ENCODE data around the gene CDK18.

The CDK18 gene

GRCh38 chr1:205513774-205514173, 9.3 kb downstream of the CDK18 start:
- Histone ChIP-seq H3K9me3 (ENCODE audit: control insufficient read depth in 1 of 2, low read length in 2 of 2) (no peaks in the 10 kb centered on the region), H3K36me3 (ENCODE audit: control insufficient read depth in 1 of 2, insufficient read depth in 2 of 2, low read length in 2 of 2) (no peaks in the 10 kb centered on the region), H3K4me3 (ENCODE audit: low read depth in 1 of 2, low read length in 2 of 2) (no peak overlapping the region), H3K27ac (ENCODE audit: low read depth, low read length) (no peak overlapping the region), H3K9ac (ENCODE audit: low read depth in 1 of 2, low read length in 2 of 2) (no peak overlapping the region), H3K4me1 (ENCODE audit: control insufficient read depth in 1 of 2, insufficient read depth in 2 of 2, low read length in 2 of 2) (peaks cover 36 to 49% of the 10 kb centered on the region in 2 donors), H3K27me3 (ENCODE audit: control insufficient read depth in 1 of 2, insufficient read depth in 2 of 2, low read length in 2 of 2) (no peaks in the 10 kb centered on the region)

DNA sequence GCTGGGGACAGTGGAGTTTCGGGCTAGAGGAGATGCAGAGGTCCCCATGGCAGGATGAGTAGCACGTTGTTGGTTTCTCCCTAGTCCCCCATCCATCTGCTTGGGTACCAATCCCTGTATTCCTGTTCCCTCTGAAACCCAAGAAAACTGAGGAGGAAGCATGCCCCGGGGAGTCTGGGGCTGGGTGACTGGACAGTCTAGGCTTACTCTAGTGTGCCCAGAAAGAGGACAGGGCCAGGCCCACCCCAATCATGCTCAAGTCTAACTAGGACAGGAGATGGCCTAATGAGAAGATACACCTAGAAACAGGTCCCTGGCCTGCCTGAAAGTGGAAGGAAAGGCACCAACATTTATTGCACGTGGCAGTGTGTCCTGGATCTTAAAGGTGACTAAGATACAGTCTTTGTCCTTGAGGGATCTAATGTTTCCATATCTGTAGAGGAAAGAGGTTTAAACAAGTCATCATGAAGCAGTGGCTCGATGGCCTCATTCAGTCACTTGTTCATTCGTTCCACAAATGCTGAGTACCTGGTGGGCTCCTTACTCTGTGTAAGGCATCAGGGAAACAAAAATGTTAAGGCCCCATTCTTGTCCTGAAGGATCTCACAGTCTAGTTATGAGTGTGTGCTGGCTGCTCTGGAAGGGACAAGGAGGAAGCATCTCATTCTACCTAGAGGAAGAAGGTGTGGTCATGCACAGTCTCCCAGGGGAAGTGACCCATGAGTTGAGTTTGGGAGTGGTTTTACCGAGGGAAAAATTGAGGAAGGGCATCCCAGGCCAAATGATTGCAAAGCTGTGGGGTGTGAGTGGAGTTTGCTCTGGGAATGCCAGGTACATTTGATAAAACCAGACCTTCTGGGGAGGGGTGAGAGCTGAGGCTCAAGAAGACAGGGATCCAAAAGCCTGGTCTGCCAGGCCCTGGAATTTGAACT, 10.0 kb downstream of the CDK18 start:
- no peaks in the 10 kb centered on the region for H3K27me3 ChIP-seq (ENCODE audit: control insufficient read depth in 1 of 2, insufficient read depth in 2 of 2, low read length in 2 of 2)
- no peaks in the 10 kb centered on the region for H3K9me3 ChIP-seq (ENCODE audit: control insufficient read depth in 1 of 2, low read length in 2 of 2)
- no peaks in the 10 kb centered on the region for H3K36me3 ChIP-seq (ENCODE audit: control insufficient read depth in 1 of 2, insufficient read depth in 2 of 2, low read length in 2 of 2)
- H3K9ac ChIP-seq (ENCODE audit: low read depth in 1 of 2, low read length in 2 of 2), result no peak overlapping the region
- H3K4me3 ChIP-seq (ENCODE audit: low read depth in 1 of 2, low read length in 2 of 2), result no peak overlapping the region
- peaks cover 38 to 56% of the 10 kb centered on the region in 2 donors for H3K4me1 ChIP-seq (ENCODE audit: control insufficient read depth in 1 of 2, insufficient read depth in 2 of 2, low read length in 2 of 2)
- no peak overlapping the region for H3K27ac ChIP-seq (ENCODE audit: low read depth, low read length)

- Histone ChIP-seq H3K9ac (ENCODE audit: low read depth in 1 of 2, low read length in 2 of 2) (no peak overlapping the region), H3K4me3 (ENCODE audit: low read depth in 1 of 2, low read length in 2 of 2) (no peak overlapping the region), H3K27ac (ENCODE audit: low read depth, low read length) (no peak overlapping the region), H3K9me3 (ENCODE audit: control insufficient read depth in 1 of 2, low read length in 2 of 2) (no peaks in the 10 kb centered on the region), H3K27me3 (ENCODE audit: control insufficient read depth in 1 of 2, insufficient read depth in 2 of 2, low read length in 2 of 2) (no peaks in the 10 kb centered on the region), H3K4me1 (ENCODE audit: control insufficient read depth in 1 of 2, insufficient read depth in 2 of 2, low read length in 2 of 2) (peaks cover 38 to 62% of the 10 kb centered on the region in 2 donors), H3K36me3 (ENCODE audit: control insufficient read depth in 1 of 2, insufficient read depth in 2 of 2, low read length in 2 of 2) (no peaks in the 10 kb centered on the region)
Measured at GRCh38 chr1:205515781-205516253, 11.3 kb downstream of the CDK18 start.

DNA sequence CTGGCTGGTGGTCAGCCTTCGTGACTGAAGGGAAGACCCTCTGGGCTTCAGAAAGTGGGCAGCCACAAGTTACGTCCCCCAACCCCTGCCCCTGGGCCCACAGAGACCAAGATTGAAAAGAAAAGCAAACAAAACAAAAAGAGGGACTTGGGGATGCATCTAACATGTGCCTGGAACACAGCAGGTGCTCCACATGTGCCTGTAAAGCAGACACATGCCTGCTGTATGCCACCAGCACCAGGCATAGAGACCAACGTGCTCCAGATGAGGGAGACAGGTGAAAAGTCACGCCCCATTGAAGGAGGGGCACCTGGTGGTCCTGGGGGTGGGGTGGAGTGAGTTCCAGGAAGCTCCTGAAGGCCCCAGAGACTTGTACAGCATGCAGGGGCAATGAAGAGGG, 11.9 kb downstream of the CDK18 start:
- Histone ChIP-seq H3K36me3 (ENCODE audit: control insufficient read depth in 1 of 2, insufficient read depth in 2 of 2, low read length in 2 of 2) (no peaks in the 10 kb centered on the region), H3K4me1 (ENCODE audit: control insufficient read depth in 1 of 2, insufficient read depth in 2 of 2, low read length in 2 of 2) (peaks cover 38 to 62% of the 10 kb centered on the region in 2 donors), H3K27ac (ENCODE audit: low read depth, low read length) (peak overlapping the region; percentile 34), H3K9me3 (ENCODE audit: control insufficient read depth in 1 of 2, low read length in 2 of 2) (no peaks in the 10 kb centered on the region), H3K4me3 (ENCODE audit: low read depth in 1 of 2, low read length in 2 of 2) (no peak overlapping the region), H3K9ac (ENCODE audit: low read depth in 1 of 2, low read length in 2 of 2) (no peak overlapping the region), H3K27me3 (ENCODE audit: control insufficient read depth in 1 of 2, insufficient read depth in 2 of 2, low read length in 2 of 2) (no peaks in the 10 kb centered on the region)

GRCh38 chr1:205517288-205517687, 12.8 kb downstream of the CDK18 start:
- H3K9me3 ChIP-seq (ENCODE audit: control insufficient read depth in 1 of 2, low read length in 2 of 2), result no peaks in the 10 kb centered on the region
- H3K4me3 ChIP-seq (ENCODE audit: low read depth in 1 of 2, low read length in 2 of 2), result no peak overlapping the region
- H3K36me3 ChIP-seq (ENCODE audit: control insufficient read depth in 1 of 2, insufficient read depth in 2 of 2, low read length in 2 of 2), result no peaks in the 10 kb centered on the region
- H3K9ac ChIP-seq (ENCODE audit: low read depth in 1 of 2, low read length in 2 of 2), result no peak overlapping the region
- H3K27ac ChIP-seq (ENCODE audit: low read depth, low read length), result no peak overlapping the region
- peaks cover 34 to 57% of the 10 kb centered on the region in 2 donors for H3K4me1 ChIP-seq (ENCODE audit: control insufficient read depth in 1 of 2, insufficient read depth in 2 of 2, low read length in 2 of 2)
- no peaks in the 10 kb centered on the region for H3K27me3 ChIP-seq (ENCODE audit: control insufficient read depth in 1 of 2, insufficient read depth in 2 of 2, low read length in 2 of 2)

GRCh38 chr1:205517763-205518162, 13.3 kb downstream of the CDK18 start:
- Histone ChIP-seq H3K9ac (ENCODE audit: low read depth in 1 of 2, low read length in 2 of 2) (no peak overlapping the region), H3K4me3 (ENCODE audit: low read depth in 1 of 2, low read length in 2 of 2) (no peak overlapping the region), H3K27me3 (ENCODE audit: control insufficient read depth in 1 of 2, insufficient read depth in 2 of 2, low read length in 2 of 2) (no peaks in the 10 kb centered on the region), H3K4me1 (ENCODE audit: control insufficient read depth in 1 of 2, insufficient read depth in 2 of 2, low read length in 2 of 2) (peaks cover 32 to 52% of the 10 kb centered on the region in 2 donors), H3K27ac (ENCODE audit: low read depth, low read length) (no peak overlapping the region), H3K9me3 (ENCODE audit: control insufficient read depth in 1 of 2, low read length in 2 of 2) (no peaks in the 10 kb centered on the region), H3K36me3 (ENCODE audit: control insufficient read depth in 1 of 2, insufficient read depth in 2 of 2, low read length in 2 of 2) (no peaks in the 10 kb centered on the region)

- Histone ChIP-seq H3K4me1 (ENCODE audit: control insufficient read depth in 1 of 2, insufficient read depth in 2 of 2, low read length in 2 of 2) (peaks cover 29 to 49% of the 10 kb centered on the region in 2 donors), H3K4me3 (ENCODE audit: low read depth in 1 of 2, low read length in 2 of 2) (no peak overlapping the region), H3K9ac (ENCODE audit: low read depth in 1 of 2, low read length in 2 of 2) (no peak overlapping the region), H3K9me3 (ENCODE audit: control insufficient read depth in 1 of 2, low read length in 2 of 2) (no peaks in the 10 kb centered on the region), H3K27ac (ENCODE audit: low read depth, low read length) (no peak overlapping the region), H3K36me3 (ENCODE audit: control insufficient read depth in 1 of 2, insufficient read depth in 2 of 2, low read length in 2 of 2) (no peaks in the 10 kb centered on the region), H3K27me3 (ENCODE audit: control insufficient read depth in 1 of 2, insufficient read depth in 2 of 2, low read length in 2 of 2) (no peaks in the 10 kb centered on the region)
Measured at GRCh38 chr1:205518661-205519540, 14.4 kb downstream of the CDK18 start.

DNA sequence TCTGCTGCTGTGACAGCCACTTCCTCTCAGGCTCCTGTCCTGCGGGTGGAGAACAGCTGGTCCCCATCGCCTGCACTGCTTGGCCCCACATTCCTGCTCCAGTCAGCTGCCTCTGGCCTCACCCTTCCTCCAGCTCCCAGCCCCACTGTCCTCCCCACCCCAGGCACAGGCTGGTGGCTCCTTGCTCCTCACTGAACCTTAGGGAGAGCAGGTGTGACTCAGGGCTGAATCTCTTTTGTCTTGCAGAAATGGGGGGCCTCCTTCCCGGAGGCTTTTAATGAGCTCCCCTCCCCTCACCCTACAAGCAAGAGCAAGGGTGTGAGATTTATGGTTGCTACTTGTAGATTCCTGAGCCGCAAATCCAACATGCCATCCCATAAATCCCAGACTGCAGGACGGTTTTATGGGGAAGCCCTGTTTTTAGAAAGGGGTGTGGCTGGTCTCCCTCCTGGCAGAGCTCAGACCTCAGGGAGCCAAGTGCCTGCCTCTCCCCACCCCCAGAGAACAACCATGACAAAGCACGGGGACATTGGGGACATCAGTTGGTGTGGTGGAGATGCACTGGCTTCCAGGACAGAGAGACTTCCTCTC, 15.2 kb downstream of the CDK18 start:
- Histone ChIP-seq H3K36me3 (ENCODE audit: control insufficient read depth in 1 of 2, insufficient read depth in 2 of 2, low read length in 2 of 2) (peaks cover 0 to 6% of the 10 kb centered on the region in 2 donors), H3K4me3 (ENCODE audit: low read depth in 1 of 2, low read length in 2 of 2) (no peak overlapping the region), H3K9ac (ENCODE audit: low read depth in 1 of 2, low read length in 2 of 2) (no peak overlapping the region), H3K4me1 (ENCODE audit: control insufficient read depth in 1 of 2, insufficient read depth in 2 of 2, low read length in 2 of 2) (peaks cover 21 to 46% of the 10 kb centered on the region in 2 donors), H3K27ac (ENCODE audit: low read depth, low read length) (no peak overlapping the region), H3K27me3 (ENCODE audit: control insufficient read depth in 1 of 2, insufficient read depth in 2 of 2, low read length in 2 of 2) (no peaks in the 10 kb centered on the region), H3K9me3 (ENCODE audit: control insufficient read depth in 1 of 2, low read length in 2 of 2) (no peaks in the 10 kb centered on the region)

- H3K27me3 ChIP-seq (ENCODE audit: control insufficient read depth in 1 of 2, insufficient read depth in 2 of 2, low read length in 2 of 2), result no peaks in the 10 kb centered on the region
- H3K4me1 ChIP-seq (ENCODE audit: control insufficient read depth in 1 of 2, insufficient read depth in 2 of 2, low read length in 2 of 2), result peaks cover 13 to 35% of the 10 kb centered on the region in 2 donors
- H3K4me3 ChIP-seq (ENCODE audit: low read depth in 1 of 2, low read length in 2 of 2), result no peak overlapping the region
- no peak overlapping the region for H3K9ac ChIP-seq (ENCODE audit: low read depth in 1 of 2, low read length in 2 of 2)
- H3K27ac ChIP-seq (ENCODE audit: low read depth, low read length), result no peak overlapping the region
- H3K9me3 ChIP-seq (ENCODE audit: control insufficient read depth in 1 of 2, low read length in 2 of 2), result no peaks in the 10 kb centered on the region
- H3K36me3 ChIP-seq (ENCODE audit: control insufficient read depth in 1 of 2, insufficient read depth in 2 of 2, low read length in 2 of 2), result peaks cover under 1 to 16% of the 10 kb centered on the region in 2 donors
Measured at GRCh38 chr1:205520709-205521108, 16.2 kb downstream of the CDK18 start.
